SKM-1 treated with dmso at 0.1 percent for 144 hours (cell line): ENCODE results near the gene BCL10.
A peak's percentile ranks its signal among the peaks of the same experiment; 100 is the strongest.

Experiments used
- DNase-seq: peaks from one replicate; lab custom pipeline; 2025; ENCODE audit not compliant: unreplicated experiment; lab: John Stamatoyannopoulos, UW

The BCL10 gene

DNA sequence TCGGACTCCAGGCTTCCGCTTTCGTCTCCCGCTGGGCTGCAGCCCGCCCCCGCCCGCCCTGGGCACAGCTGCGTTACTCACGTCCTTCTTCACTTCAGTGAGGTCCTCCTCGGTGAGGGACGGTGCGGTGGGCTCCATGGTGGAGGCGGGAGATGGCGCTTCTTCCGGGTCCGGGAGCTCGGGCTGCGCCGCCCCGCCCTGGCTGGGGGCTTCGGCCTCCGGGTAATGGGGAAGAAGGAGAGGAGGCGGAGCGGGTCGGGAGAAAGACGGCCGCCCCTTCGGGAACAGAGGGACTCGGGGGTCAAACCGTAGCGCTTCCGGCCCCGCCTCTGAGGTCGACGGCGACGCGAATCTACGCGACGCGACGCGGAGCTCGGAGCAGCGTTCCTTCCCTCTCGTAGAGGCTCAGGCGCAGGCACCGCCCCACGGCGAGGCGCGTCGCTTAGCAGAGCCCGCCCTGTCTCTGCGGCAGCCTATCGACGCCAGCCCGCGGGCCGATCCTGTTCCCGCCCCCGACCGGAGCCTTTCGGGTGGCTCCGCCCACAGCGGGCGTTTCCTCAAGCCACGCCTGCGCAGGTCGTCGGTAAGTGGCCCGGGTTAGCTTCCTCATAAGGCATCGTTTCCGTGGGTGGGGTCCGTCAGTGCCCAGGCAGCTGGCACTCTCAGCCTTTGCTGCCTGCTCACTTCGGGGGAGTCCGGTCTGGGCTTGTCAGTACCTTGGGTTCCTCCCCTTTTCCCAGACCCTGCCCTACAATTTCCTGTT is at the start of gene BCL10:
BCL10 (minus strand) TSS at position 418 of the 763 bp plus-strand sequence; CDS start at position 138, 280 bp downstream.
- DNase-seq = peak; percentile 97

DNA sequence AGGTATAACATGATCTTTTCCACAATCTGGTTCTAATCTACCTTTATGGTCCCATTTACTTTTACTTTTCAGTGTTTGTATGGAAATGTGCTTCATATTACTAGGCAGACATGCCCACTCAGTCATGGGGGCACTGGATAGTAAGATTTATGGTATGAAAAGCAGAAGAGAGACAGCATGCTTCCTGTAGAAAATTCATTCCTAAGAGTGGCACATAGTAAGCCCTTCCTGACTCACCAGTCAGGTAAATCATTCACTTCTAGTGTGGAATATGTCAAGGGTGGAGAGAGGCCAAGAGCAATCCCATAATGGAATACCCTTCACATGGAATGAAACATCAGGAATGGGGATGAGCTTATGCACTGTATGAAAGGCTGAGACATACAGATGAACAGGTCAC is 49.5 kb upstream of the BCL10 start:
- no peak for DNase-seq

DNA sequence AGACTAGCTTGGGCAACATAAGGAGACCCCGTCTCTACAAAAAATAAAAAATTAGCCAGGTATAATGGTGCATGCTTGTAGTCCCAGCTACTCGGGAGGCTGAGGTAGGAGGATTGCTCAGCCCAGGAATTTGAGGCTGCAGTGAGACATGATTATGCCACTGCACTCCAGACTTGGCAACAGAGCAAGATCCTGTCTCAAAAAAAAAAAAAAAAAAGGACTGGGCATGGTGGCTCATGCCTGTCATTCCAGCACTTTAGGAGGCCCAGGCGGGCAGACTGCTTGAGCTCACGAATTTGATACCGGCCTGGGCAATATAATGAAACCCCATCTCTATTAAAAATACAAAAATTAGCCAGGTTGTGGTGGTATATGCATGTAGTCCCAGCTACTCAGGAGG is 47.3 kb upstream of the BCL10 start:
- no peak for DNase-seq

DNA sequence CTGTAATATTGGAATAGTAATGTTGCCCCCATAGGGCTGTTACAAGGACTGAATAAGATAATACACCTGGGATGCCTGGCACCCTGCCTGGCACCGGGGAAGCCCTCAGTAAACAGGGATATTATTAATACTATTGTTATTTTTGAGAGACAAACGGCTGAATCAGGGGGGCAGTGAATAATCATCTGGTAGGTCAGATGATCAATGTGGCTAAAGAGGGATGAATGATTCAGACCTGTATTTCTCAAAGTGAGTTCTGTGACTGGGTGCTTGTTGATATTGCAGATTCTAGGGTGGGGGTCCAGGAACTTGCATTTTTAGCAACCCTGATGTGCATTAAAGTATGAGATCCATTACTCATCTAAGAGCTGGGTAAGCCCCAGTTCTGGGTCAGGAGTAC is 46.2 kb upstream of the BCL10 start:
- no peak for DNase-seq

DNA sequence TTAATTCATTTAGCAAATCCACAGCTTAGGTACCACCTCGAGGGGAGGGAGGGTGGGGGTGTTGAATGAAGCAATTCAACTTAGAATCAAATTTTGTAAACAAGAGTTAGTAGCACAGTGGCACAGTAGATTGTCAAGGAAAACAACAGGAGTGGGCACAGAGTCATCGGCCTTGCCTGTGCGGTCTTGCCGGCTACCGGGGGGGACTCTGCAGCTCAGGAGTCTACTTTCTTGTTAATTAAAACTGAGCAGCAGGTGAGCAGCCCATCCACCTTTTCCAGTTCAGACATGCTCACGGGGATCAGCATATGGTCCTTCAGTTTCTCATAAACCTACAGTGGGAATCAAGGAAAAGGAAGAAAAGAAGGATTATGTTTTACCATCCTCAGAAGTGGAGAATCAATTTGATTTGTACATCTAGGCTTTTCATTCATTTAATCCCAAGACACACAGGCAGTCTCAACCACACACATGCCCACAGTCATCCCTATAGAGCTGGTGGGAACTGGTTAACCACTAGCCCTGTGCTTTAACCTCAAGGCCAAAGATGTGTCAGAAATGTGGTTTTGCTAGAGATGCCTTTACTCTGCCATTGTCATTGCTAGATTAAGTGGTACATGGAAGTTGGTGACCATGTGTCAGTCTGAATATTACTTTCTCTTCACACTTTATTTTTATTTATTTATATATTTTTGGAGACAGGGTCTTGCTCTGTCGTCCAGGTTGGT is 45.0 kb upstream of the BCL10 start:
- DNase-seq = no peak

DNA sequence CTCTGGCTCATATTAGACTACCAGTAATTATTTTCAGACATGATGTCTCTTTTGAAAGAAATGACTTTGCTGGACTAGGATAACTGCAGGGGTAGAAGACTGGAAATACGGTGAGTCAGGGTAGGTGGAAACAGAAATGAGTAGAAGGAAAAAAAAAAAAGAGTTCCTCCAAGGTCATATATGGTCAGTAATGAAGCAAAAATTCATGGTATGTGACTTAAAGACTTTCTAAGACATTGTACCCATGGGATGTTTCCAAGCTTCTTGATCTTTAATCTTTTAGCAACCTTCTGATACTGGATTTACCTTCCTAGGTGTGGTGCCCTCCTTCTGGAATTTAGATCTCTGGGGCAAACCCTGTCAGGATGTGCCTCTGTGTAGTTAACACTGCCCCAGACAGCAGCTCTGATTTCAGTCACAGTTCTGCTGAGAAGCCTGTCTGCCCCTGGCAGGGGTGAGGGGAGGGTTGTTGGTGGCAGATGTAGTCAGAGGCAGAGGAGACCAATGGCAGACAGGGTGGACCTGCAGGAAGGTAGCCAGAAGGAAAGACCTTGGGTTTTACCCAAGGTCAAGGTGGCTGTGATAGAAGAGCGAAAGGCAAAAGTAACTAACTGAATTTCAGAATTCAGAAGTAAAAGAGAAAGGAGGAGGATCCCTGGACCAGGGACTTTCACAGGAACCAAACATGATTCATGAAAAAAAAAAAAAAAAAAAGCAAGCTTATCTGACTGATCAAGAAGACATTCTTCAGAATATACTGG is 44.1 kb upstream of the BCL10 start:
- no peak for DNase-seq

DNA sequence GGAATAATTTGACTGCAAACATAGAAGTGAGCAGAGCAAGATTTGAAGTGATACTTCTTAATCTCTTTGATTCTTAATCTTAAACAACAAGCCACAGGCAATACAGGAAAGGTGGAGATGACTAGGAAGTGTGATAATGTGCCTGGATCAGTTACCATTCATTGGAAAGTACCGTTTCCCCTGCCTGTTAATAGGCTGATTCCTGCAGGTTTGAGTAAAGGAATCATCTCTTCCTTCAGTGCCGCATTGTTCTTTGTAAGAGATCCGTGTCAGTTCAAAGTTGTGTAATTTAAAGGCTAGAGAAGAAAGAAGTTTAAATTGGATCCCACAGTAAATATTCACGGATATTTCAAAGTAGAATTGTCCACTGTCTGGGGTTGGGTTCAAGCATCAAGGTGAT is 43.5 kb upstream of the BCL10 start:
- no peak for DNase-seq

DNA sequence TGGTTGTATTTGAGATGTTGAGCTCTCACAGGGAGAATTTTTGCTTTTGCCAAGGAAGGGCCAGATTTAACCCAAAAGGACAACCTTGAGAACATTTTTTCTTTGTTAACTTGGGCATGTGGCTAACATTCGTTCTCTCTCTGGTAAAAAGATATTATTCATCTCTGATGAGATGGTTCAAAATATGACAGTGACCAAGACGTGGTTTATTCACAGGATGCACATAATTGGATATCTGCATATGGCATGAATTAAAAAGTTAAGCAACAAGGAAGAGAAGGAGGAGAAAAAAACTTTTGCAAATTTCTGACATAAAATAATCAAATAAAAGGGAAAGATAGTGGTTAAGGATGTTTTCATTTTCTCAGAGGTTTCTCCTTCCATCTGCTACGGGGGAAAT is 43.1 kb upstream of the BCL10 start:
- DNase-seq = no peak

DNA sequence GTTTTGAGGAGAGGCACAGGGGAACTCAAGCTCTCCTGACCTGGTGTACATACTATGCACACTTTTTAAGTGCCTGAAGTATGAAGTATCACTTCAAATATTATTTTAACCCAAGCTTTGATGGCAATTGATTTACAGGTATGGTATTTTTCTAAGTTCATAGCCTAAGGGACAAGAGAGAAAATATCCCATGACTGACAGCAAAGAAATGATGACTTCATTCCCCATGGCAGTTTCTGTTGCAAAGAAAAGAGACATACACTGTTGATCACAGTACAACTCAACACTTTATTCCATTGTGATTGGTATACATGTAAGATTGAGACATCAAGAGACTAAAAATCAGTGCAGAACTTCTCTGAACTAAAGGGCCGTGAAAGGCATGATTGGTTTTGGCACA is 41.8 kb upstream of the BCL10 start:
- DNase-seq = no peak

DNA sequence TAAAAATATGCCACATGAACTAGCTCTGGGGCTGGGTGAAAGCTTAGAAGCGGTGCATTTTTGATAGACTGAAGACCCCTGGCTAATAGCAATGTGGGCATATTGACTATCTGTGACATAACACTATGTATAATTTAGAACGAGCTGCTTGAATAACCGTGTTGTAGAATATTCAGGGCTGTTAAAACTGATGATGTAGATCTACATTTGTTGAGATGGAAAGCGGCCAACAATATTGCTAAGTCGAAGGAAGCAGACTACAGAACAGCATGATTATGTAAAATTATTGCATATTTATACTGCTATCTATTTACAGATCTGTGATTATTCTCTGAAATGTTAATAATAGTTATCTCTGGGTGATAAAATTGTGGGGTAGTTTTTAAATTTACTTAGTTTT is 41.1 kb upstream of the BCL10 start:
- DNase-seq = no peak

DNA sequence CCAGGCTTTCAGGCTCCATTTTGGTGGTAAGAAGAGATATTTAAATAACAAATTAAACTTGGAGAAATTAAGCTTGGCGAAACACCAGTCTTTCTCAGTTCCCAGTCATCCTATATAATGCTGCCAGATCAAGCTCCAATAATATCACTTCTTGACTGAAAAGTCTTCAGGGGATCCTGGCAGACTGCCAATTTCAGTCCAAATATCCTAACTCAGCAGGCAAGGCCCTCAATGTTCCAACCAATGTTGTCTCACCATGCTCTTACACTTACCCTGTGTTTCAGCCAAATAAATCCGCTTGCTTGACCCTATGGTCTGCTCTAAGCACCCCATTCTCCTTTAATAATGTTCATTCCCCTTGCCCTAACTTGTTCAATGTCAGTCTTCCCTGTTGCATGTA is 39.9 kb upstream of the BCL10 start:
- DNase-seq = no peak

DNA sequence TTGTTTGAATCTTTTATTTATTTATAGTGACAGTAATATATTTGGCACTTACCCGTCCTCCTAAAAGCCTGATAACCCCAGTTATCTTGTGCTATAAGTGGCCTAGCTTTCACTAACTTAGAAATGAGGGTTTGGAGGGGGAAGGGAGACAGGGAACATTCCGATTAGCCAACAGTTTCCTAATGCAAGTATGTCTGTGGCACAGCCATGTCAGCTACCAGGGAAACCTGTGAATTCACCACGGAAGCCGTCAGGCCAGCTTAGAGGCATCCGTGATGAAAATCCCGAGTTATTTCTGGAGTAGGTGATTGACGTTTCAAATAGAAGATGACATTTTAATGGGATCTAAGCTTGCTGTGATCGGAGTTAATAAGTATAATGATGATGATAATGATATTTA is 39.4 kb upstream of the BCL10 start:
- no peak for DNase-seq

DNA sequence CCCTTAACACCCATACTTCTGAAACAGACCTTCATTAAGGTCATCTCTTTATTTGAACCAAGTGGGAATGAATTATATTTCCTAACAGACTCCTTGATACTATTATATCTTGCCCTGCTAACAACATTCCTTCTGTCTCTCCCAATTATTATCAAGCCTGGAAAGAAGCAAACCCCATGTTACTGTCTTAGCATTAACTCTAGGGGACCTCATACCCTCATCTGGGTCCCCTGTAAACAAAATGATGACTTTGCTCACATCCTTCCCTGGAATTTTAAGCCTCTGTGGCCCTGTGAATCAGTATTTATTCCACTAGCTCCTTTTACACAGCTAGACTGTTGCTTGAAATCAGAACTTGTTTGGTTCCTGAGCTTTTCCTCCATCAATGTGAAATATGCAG is 38.3 kb upstream of the BCL10 start:
- no peak for DNase-seq

DNA sequence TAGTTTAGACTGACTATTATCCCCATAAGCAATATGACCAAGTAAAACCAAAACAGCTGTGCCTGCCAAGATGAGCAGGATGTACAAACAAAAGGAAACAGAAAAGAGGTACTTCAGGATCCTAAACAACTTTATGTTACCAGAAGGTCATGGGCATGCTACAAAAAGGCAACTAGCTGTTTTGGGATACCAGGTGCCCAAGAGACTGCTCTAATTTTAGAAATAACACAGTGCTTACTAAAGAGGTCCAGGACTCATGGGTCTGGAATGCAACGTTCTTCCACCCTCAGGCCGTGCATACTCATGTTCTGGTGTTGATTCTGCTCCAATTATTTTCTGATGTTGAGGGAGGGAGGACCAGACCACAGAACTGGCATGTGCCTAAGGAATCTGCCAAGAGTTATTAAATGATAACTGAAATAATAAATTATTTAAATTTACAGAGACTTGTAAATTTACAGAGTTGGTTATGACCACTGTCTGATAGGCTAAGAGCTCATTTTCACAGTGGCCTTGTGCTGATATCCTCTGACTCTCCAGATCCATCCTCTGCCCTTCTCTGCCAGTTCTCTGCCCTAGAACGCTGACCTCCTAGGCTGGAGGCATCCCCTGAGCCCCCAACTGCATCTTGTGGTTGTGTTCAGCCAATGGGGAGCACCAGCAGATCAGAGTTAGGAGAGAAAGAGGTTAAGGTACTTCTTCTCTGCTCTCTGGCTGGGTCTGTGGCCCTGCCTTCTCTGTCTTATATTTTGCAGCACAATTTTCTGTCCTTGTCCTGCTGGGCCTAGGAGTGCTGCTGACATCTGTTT is 37.7 kb upstream of the BCL10 start:
- no peak for DNase-seq

DNA sequence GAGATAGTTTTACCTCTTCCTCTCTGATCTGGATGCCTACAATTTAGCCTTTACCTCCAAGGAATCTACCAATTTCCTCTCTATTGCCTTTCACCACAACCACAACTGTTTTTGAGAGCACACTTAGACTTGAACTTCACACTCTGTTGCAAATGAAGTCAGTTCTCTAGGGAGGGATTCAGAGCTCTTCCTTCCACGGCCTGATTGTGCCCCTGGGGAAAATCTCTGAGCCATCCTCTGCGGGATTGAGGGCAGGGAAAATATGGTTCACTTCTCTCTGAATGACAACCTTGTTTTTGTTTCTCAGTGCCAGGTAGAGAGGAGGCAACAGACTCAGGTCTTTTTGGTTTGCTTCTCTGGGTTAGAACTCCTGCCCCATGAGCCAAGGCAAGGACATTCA is 35.4 kb upstream of the BCL10 start:
- no peak for DNase-seq

DNA sequence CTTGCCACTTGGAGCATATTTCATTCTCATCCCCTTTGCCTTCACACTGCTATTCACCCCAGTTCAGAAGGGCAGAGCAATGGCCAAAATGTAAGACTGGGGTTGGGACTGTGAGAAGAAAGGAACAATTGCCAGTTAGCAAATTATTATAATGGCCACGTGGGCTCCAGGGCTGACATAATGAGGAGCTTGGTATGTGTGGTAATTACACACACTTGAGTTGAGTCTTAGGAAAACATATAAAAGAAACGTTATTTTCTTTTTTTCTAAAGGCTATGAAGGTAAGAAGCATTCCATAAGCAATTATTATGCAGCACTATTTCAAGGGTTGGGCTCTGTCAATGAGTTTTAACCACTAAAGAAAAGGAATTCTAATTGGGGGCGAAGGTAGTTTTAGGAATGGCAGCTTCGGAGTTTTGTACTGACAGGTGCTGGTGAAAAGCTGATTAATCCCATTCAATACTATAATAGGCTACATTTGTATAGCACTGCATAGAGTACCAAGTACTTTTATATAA is 32.5 kb upstream of the BCL10 start:
- DNase-seq = no peak

DNA sequence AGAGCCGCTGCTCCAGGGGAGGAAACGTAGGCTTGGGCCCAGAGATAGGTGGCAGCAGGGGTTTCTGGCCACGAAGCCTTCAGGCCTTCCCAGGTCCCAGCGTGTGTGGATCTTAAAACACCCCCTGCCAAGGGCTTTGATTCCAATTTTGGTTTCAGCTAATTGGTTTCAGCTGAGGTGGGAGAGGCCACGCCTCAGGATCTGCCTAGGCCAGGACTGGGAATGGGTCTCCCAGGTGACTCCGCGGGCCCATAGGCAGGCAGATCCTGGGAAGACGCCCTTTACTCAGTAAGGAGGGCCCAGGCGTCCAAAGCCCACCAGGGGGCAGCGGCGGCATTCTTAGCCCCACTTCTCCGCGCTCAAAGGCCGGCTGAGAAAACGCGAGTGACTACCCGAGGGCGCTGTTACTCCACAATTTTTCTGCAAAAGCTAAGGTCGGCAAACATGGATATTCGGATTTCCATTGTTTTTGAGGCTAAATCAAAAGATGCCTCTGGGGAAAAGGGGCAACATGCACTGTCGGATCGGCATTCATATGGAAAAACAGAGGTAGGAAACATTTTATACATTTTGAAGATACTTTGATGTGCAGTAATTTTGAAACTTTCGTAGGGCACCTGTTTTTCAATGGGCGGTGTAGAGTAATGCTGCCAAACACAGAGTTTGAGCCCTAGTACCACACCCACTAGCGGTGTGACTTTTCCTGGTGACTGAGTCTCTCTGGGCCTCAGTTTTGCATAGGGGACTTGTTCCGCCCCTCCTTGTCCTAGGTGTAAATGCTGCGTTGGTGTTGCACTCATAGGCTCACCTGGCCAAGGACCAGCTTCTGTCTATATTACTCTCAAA is 31.8 kb upstream of the BCL10 start:
- DNase-seq = peak; percentile 65

DNA sequence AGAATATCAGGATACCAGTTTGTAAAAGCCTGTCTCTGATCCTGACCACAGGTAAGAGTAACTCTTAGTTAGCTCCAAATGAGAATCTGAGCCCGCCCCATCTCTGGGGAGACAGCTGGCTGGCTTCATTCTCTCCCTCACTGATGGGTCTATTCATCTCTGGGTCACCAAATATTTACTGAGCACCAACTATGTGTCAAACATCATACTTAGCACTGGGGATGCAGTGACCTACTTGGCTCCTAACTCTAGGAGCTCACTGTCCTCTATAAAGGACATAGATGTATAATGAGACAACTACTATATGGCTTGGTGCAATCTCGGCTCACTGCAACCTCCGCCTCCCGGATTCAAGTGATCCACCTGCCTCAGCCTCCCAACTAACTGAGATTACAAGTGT is 29.8 kb upstream of the BCL10 start:
- no peak for DNase-seq

DNA sequence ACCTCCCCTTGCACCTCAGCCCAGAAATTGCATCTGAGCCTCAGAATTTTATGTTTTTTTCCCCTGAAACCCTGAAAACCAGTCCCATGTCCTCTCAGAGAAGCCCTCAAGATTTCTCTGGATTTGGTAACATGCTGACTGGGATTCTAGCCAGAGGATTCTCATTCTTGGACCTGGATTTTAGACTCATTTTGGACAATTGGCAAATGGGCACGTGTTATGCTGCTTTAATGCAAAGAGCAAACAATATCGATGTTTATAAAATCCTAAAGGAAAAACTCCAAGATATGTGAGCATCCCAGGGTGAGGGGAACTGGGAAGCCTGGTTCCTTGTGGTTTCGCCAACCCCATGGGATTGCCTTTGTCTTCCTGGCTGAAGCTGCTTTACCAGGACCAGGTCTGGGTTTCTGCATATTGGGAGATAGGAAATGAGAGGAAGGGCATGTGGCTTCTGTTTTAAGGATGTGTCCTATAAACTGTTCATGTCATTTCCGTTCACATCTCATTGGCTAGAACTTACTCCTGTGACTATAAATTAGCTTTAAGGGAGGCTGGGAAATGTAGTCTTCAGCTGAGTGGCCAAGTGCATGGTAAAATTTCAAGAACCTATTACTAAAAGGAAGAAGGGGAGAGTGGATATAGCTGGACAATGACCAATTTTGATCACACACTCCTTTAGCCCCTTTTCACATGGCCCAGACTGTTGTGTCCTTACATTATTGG is 27.2 kb upstream of the BCL10 start:
- DNase-seq = no peak
